ENCODE measurements around the gene C7orf25.

The C7orf25 gene

DNA sequence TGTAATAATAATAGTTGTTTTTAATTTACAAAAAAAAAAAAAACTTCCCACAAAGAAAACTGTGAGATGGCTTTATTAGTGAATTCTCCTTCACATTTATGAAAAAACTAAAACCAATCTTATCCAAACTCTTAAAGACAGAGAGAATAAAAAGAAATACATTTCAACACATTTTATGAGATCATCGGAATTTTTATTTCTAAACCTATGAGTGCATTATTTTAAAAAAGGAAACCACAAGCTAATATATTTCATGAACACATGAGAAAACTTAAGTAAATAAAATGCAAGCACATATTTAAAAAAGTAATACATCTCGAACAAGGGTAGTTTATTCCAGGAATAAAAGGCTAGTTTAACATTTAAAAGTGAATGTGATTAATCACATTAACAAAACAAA is 31.5 kb downstream of the C7orf25 start:
- in situ Hi-C loops (cut with MboI; ENCODE audit: low sequenced_read_pairs), result no loop called here

DNA sequence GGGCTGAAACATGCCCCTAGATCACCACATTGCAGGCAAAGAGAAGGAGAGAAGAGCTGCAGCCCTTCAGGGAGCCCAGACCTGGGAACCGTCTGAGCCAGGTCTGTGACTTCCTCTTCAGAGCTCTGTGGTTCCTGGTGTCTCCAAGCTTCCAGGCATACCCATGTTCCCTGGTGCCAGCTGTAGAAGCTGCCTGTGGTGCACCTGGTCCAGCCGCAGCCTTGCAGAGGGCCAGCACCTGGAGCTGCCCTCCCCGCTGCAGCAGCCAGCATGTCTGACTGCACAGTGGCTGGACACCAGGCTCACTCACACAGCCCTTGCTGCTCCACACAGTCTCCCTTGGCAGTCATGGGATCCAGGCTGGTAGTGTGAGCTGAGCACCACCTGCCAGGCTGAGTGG is 33.6 kb downstream of the C7orf25 start:
- in situ Hi-C loops (cut with MboI; ENCODE audit: low sequenced_read_pairs), result no loop called here

- in situ Hi-C loops (cut with MboI; ENCODE audit: low sequenced_read_pairs), result no loop called here
Measured at GRCh38 chr7:42877862-42878261, 34.0 kb downstream of the C7orf25 start.

- in situ Hi-C loops (cut with MboI; ENCODE audit: low sequenced_read_pairs), result no loop called here
Measured at GRCh38 chr7:42876182-42877068, 35.4 kb downstream of the C7orf25 start.

DNA sequence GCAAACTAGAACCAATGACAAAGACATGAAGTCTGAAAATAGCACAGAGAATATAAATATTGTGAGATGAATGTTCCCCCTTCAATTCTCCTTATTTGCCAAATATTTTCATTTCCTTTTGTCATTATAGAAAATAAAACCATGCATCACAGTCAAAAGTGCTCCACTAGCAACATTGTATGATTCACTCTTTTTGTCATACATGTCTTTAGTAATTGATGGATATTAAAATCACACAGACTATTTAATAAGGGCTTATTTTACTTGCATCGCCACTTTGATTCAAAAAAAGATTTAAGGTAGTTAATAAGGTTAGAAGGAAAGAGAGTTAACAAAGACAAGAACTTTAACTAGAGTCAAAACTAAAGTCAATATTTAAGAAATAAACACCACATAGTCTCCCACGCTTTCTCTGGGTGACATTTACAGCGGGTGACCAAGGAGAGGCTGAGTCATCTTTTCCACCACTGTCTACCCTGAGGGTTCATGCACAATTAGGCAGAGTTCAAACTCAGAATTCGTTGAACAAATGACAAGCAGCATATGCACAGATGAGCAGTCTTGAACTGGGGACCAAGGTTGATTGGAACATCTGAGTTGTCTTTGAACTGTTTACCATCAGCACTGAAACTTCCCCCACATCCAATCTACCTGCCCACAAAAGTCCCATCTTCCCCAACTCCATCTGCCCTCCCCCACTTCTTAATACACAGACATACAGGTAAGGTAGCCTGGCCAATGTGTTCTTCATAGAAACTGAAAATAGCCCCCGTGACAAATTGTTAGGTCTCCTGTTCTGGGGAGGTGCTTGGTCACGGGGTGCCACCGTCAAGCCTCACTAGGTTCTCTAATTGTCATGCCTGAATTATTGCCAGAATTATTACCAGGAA is 42.5 kb downstream of the C7orf25 start:
- in situ Hi-C loops (cut with MboI; ENCODE audit: low sequenced_read_pairs), result no loop called here

DNA sequence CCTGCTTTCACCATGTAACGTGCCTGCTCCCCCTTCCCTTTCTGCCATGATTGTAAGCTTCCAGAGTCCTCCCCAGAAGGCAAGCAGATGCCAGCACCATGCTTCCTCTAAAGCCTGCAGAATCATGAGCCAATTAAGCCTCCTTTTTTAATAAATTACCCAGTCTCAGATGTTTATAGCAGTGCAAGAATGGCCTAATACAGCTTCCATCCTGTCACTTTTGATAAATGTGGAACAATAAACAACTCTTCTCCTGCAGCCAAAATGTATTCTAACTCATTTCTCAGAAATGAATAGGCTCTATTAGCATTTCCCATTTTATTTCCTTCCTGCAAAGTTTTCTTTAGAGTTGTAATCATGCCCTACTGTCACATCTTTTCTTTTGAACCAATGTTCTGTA is 43.4 kb downstream of the C7orf25 start:
- in situ Hi-C loops (cut with MboI; ENCODE audit: low sequenced_read_pairs), result no loop called here

Data from HL-60/S4 treated with retinoic acid at 250 ng/mL for 4 days and 3 days (cell line).